Measurements from ENCODE around the gene COX7A1.
"Not testable (repeated sequence)": the region's sequence is repeated elsewhere in the genome, so short reads cannot be mapped to it uniquely, and the experiment has no call there.

The COX7A1 gene

DNA sequence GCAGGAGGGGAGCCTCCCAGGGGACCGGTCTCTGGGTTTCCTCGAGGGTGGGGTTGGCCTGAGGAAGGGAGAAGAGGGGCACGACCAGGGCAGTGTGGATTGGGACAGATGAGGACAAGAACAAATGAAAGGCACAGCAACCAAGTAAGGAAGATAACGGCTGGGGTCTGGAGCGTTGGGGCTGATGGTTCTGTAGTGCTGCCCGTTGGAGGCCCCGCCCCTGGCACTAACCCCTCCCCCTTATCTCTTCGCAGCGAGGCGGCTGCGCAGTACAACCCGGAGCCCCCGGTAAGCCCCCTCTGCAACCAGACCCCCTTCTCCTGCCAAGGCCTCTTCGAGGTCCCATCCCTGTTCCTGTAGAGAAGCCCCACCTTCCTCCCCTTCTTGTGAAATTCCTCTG, 10.2 kb downstream of the COX7A1 start:
- DNase-seq = no peak

DNA sequence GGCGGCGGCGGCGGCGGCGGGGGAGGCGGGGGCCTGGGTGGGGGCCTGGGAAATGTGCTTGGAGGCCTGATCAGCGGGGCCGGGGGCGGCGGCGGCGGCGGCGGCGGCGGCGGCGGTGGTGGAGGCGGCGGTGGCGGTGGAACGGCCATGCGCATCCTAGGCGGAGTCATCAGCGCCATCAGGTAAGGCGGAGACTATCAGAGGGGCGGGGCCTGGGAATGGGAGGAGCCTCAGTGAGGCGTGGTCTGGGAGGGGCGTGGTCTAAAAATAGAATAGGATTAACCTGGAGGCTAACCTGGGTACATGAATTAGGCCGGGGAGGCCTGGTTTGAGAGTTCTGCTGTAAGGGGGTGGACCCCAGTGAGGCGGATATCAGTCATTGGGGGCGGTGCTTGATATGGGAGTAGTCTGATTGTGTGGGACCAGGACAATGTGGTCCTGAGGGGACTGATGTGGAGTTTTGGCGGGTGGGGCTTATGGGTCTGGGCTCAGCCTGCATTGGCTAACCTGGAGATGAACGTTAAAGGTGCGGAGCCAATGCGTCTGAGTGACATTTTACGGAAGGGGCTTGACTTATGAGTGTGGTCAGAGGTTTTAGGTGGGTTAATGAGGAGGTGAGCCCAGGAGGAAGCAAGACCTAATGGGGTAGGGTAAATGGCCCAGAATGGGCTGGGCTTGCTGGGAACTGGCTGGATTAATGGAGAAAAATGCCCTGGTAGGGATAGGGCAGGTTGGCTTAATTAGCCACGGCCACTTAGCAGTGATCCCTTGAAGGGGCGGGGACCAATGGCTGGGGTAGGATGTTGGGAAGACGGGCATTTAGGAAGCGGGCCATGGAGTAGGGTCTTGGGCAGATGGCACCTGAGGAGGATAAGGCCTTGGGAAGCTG, 11.0 kb downstream of the COX7A1 start:
- peak in 51 of 58 donors; percentile 13 to 79 (median 56) for DNase-seq

DNA sequence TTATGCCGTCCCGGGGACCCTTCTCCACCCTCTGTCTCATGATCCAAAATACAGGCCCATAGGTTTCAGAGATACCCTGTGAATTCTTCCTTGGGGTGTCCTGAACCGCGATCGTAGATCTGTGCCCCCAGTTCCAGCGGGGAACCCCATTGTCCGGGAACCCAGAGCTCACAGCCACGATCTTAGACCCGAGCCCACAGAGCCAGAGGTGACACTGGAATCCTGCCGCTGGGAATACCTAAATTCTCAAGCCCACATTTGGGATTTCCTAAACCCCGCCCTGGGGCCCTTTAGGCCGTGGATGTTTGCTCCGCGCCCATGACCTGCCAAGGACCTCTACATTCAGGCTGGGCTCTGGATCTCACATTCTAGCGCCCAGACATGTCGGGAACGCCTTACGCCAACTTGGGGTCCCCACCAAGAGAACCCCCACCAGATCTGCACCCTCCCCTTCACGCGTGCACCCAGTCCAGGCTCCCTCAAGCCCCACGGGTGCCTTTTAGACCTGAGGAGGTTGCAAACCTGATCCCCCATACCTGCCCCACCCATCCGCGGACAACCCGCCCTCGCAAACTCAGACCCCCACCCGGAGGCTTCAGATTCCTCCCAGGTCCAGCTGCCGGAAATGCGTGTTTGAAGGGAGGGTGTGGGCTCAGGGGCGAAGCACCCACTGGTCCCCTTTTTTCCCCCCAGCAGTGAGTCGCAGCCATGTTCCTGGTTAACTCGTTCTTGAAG, 11.8 kb downstream of the COX7A1 start:
- peak in 23 of 58 donors; percentile 15 to 65 (median 50) for DNase-seq

DNA sequence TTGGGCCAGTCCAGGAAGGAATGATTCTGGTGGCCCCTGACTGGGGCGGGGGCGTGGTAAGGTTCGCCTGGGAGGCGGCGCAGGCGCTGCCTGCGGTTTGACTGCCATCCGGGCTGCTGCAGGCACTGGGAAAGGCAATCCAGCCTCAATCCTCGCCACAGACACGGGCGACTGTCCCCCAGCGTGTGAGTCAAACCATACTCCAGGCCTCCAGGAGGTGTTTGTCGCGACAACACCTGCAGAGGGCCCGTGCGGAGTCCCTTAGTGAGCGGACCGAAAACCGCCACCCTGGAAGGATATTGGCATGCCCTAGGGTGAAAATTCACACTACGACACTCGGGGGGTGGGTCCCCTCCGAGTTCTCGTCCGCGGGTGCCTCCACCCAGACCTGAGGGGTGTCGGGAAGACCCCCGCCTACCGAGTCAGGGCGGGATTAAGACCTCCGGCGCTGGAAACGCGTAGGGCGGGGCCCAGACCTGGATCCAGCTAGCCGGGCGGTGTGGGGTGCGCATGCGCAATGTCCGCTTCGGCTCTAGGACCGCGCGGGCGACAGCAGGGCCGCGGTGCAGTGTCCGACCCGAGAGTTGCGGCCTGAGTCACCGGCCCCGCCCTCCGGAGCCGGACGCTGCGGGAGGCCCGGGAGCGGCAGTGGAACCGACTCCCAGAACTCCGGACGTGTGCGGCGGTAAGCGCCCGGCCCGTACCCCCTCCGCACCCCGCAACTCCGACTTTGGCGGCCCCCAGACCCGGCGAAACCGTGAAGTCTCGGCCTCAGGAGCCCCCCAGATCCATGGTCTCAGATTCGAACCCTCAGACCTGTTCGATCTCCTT, 12.6 kb downstream of the COX7A1 start, which contains the start of gene CAPNS1:
Gene CAPNS1 (plus strand): TSS at position 594 of the 831 bp plus-strand sequence. CDS start 946 bp downstream, outside the sequence.
- DNase-seq = peak; percentile 78 to 99 (median 95)

DNA sequence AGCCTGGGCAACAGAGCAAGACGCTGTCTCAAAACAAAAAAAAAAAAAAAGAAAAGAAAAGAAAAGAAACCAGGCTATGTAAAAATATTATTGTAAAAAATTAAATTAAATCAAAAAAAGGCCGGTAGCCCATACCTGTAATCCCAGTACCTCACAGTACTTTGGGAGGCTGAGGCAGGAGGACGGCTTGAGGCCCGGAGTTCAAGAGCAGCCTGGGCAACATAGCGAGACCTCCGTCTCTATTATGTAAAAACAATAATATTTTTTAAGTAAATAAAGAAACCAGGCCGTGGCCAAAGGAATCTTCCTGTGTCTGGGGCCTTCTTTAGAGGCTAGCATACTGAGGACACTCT, 13.2 kb downstream of the COX7A1 start:
- DNase-seq = no peak

DNA sequence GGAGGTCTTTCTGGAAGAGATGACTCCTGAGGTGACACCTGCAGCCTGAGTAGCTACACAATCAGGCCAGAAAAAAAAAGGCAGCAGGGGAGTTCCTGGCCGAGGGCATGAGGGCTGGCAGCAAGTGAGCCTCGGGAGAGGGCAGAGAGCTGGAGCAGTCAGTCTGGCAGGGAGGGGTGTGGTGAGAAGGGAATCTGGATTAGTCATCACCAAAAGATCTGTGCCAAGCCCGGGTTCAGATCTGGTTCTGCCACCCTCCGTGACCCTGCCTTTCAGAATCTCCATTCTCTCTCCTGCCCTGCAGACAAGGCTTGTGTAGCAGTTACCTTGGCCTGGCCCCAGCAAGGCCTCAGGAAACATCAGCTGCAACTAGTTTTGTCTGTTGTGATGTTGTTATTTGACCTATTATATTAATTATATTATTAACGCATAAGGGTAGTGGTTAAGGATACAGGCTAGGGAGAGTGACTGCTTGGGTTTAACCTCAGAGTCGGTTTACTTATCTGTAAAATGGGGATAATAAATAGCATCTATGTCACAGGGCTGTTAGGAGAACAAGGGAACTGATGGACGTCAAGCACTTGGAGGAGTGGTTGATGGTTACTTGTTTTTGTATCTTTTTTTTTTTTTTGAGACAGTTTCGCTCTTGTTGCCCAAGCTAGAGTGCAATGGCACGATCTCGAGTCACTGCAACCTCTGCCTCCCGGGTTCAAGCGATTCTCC, 15.1 kb downstream of the COX7A1 start:
- DNase-seq = peak in 3 of 58 donors; percentile 11 to 56 (median 19)

DNA sequence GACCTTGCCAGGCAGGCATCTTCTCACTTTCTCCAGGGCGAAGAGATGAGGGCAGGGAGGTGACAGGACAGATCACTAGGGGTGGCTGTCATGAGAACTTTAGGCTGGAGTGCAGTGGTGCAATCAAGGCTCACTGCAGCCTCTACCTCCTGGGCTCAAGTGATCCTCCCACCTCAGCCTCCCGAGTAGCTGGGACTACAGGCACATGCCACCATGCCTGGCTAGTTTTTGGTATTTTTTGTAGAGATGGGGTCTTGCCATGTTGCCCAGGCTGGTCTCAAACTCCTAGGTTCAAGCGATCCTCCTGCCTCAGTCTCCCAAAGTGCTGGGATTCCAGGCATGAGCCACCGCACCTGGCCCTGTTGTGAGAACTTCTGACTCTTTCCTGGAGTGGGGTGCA, 17.4 kb downstream of the COX7A1 start:
- not testable (repeated sequence) for DNase-seq

DNA sequence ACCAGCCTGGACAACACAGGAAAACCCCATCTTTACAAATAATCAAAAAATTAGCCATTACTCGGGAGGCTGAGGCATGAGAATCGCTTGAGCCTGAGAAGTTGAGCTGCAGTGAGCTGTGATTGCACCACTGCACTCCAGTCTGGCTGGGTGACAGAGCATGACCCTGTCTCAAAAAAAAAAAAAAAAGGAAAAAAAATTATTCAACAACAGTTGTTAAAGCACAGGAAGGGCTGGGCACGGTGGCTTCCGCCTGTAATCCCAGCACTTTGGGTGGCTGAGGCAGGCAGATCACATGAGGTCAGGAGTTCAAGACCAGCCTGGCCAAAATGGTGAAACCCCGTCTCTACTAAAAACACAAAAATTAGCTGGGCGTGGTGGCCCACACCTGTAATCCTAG, 21.0 kb downstream of the COX7A1 start:
- not testable (repeated sequence) for DNase-seq

DNA sequence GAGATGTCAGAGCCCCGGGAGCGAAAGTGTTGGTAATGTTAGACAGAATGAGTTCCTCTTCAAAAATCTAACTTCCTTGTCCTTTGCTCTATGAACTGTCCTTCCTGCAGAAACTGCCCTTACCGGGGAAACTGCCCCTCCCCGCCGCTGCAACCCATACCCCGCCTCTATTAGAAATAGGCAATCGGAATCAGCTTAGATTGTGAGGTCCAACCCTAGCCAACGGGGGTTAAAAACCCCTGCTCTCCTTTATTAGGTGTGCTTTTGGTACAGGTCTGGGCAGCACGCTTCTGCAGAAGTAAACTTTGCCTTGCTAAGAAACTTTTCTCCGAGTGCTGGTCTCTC, 23.9 kb downstream of the COX7A1 start:
- DNase-seq = peak in 2 of 58 donors; percentile 41 to 51

DNA sequence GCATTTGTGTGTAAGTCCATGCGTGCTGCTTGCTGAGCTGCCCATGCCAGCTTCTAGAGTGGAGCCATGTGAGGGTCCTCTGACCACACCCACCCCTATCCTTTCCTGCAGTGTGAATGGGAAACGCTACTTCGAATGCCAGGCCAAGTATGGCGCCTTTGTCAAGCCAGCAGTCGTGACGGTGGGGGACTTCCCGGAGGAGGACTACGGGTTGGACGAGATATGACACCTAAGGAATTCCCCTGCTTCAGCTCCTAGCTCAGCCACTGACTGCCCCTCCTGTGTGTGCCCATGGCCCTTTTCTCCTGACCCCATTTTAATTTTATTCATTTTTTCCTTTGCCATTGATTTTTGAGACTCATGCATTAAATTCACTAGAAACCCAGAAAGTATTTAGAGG, 26.7 kb downstream of the COX7A1 start:
- DNase-seq = no peak

DNA sequence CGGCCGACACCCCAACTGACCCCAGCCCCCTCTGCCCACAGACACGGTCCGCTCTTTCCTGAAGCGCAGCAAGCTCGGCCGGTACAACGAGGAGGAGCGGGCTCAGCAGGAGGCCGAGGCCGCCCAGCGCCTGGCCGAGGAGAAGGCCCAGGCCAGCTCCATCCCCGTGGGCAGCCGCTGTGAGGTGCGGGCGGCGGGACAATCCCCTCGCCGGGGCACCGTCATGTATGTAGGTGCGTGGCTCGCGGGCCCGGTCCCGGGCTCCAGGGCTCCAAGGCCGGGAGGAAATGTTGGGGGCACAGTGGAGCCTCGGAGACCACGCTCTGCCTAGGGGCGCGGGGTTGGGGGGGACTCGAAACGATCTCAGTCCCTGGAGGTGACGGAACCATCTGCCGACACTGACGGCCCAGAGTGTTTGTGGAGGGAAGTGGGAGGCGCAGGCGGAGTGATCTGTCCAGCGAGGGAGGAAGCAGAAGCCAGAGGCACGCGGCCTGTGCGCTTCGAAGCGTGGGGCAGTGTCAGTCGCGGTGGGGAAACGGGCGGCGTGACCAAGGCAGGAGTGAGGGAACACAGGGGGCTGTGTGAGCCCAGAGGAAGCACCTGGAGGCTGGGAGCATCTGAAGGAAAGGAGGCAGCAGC, 30.6 kb downstream of the COX7A1 start:
- no peak for DNase-seq

DNA sequence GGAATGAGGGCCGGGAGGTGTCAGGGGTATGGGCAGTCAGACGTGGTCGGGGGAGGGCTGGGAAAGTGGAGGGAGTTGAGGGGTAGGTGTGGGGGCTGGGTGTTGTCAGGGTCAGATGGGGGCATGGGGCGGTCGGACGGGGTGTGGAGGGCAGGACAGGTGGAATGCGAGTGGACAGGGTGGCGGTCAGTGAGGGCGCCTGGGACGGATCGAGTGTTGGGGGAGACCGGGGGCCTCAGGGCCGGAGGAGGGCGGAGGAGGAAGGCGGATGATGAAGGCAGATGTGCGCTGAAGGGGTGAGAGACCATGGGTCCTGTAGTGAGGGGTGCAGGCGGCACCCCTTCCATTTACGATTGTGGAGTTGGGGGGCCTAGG, 31.3 kb downstream of the COX7A1 start:
- DNase-seq = no peak

DNA sequence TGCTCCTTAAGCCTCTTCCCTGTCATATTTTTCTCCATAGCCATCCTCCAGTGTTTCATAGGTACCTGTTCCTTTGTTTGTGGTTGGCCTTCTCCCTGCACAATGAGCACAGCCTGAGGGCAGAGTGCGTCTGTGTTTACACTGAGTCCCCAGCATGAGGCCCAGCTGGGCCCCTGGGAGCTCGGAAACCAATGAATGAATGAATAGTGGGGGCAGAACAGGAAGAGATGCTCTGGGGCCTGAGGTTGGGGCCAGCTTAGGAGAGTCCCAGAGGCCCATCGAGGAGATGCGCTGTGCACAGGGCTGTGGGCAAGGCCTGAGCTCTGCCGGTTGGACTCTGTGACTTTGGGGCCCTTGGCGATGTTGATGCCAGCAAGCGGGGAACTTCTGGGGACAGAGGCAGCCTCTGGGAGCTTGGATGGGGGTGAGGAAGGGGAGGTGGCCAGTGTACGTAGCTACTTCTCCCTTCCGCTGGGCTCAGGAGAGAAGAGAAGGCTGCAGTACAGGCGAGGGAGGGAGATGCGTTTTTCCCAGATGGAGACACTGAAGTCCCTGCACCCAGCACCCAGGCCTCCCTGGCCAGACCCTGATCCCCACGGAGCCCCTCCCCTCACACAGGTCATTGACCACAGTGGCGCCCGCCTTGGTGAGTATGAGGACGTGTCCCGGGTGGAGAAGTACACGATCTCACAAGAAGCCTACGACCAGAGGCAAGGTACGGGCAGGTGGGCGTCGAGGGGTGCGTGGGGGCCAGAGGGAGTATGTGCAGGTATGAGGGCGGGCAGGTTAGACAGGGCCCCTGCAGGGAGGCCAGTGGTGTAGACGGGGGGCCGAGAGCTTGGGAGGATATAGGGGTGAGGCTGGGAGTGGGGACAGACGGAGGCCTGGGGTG, 31.9 kb downstream of the COX7A1 start:
- DNase-seq = no peak

DNA sequence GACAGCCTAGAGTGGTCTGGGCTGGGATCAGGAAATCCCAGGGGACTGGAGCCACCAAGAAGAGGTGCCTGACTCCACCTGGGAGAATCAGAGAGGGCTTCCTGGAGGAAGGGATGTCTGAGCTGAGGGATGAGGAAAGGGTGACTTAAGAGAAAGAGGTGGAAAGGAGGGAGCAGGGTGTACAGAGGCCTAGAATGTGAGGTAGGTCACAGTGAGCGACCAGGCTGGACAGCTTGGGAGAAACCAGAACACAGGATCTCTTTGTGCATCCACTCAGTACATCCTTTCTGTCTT, 36.0 kb downstream of the COX7A1 start:
- DNase-seq = no peak

DNA sequence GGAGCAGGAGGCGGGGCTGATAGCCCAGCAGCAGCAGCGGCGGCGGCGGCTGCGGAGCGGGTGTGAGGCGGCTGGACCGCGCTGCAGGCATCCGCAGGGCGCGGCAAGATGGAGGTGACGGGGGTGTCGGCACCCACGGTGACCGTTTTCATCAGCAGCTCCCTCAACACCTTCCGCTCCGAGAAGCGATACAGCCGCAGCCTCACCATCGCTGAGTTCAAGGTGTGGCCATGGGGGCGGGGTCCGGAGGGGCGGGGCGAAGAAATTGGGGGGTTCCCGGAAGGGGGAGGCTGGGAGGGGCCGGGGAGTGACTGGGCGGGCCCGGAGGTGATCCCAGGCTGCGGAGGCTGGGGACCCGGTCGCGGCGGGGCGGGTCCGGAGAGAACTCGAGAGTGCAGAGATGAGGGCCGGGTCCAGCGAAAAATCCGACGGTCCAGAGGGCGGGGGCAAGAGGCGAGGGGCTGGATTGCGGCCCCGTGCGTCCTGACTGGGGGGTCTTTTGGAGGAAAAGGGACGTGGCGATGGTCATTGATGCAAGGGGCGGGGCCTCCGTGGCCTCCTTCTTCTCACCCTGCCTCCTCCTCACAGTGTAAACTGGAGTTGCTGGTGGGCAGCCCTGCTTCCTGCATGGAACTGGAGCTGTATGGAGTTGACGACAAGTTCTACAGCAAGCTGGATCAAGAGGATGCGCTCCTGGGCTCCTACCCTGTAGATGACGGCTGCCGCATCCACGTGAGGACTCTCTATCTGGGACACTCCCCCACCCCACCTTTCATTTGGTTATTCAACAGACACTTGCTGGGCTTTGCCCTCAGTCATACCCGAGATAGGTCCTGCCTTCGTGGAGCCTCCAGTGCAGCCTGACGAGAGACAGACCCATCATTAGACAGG, 36.5 kb downstream of the COX7A1 start, which contains the start of gene TBCB:
Gene TBCB (plus strand): TSS at position 16 of the 891 bp plus-strand sequence. CDS start 93 bp downstream, at position 109.
- peak in 3 of 58 donors; percentile 55 to 78 (median 74) for DNase-seq

DNA sequence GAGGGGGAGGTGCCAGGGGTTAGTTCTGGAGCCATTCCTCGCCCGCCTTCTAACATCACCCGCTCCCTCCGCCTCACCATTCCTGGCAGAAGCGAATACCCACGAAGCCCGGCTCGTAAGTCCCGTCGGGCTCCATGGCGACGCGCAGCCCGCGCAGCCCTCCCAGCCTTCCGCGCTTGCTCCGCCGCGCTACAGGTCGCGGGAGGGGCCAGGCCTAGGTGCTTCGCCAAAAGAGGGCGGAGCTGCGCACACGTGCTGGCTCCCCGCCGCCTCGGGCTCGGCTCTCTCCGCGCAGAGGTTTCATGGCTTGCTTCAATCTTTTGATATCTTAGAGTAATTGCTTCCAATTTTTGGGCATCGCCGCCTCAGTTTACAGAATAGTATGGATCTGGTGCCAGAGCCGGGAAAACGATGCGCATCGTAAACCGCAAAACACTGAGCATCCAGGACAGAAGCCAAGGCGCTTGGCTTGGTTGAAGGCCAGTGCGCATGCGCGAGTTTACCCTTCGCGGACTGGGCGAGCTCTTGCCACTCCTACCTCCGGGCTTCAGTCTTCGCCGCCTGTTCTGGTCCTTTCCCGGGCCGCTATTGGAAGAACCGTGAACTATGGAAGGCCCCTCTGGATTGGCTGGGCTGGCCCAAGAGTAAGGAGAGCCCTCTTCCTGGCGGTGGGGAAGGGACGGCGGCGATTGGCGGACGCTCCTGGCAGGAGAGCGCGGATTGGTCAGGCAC, 37.4 kb downstream of the COX7A1 start, which contains the start of gene POLR2I:
Gene POLR2I (minus strand): TSS at position 155 of the 732 bp plus-strand sequence. CDS start 19 bp downstream, at position 136.
- peak; percentile 93 to 100 (median 99) for DNase-seq
